Testis (tissue), 3 donors: ENCODE measurements around the gene F5. TPM values are rescaled to one million over a fixed set of nuclear protein-coding genes. Genes with fewer than 3 reads are reported as not detected.

Source experiments
- DNase-seq: peaks from one replicate; pipeline ENCODE4 v3.0.0-alpha.2; 2019
- H3K27ac ChIP-seq, 2 donors: fragments of 200-600 bp; sonication (generic); one replicate each; pipeline ENCODE4 v1.5.1; 2019
- H3K27me3 ChIP-seq: fragments of 200-600 bp; sonication (generic); one replicate; pipeline ENCODE4 v1.5.1; 2019
- H3K36me3 ChIP-seq: fragments of 200-600 bp; sonication (generic); one replicate; pipeline ENCODE4 v1.5.1; 2017; ENCODE audit warnings: low read depth; ENCODE audit errors: missing control alignments
- H3K4me1 ChIP-seq: fragments of 200-600 bp; sonication (generic); one replicate; pipeline ENCODE4 v1.5.1; 2019
- H3K4me3 ChIP-seq, 2 donors: fragments of 200-600 bp; sonication (generic); one replicate each; pipeline ENCODE4 v1.5.1; 2017 to 2019
- H3K9me3 ChIP-seq: fragments of 200-600 bp; sonication (generic); one replicate; pipeline ENCODE4 v1.5.1; 2017
- POLR2A ChIP-seq: fragments of 450-650 bp; IDR thresholded peaks from one replicate; pipeline ENCODE4 v1.6.1; 2017; ENCODE audit warnings: antibody characterized with exemption, mild to moderate bottlenecking, moderate library complexity
- WGBS, 2 donors: methylation state at CpG; one replicate each; pipeline ENCODE4 v1.1.5; 2018; 5-methylcytosine and 5-hydroxymethylcytosine counted together
- intact Hi-C: fragments of 100-400 bp; cut with DNase I; formaldehyde crosslinking; loops from one replicate; pipeline ENCODE4 v1.15.1; 2023; ENCODE audit warnings: low total_unique reads
- polyA plus RNA-seq: library from polyadenylated mRNA; stranded (reverse); fragments of 350-450 nt; fragmentation: Illumina TruSeq; extraction: RNeasy Lipid Tissue Mini Kit (QIAGEN cat#74804); gene quantifications from one replicate; pipeline ENCODE4 v1.2.3, GENCODE V29; 2014; ENCODE audit warnings: low read depth, low replicate concordance; ENCODE audit not compliant: insufficient read depth
- total RNA-seq, 2 donors: library from RNA; depleted of rRNA; stranded (reverse); fragments of >200 nt; gene quantifications; one replicate each; pipeline ENCODE4 v1.2.3, GENCODE V29; 2016
- TF ChIP-seq, protein P1 (sequence below), 3 experiments: fragments of 450-650 bp in 2 of 3; fragments of 200-600 bp in 1 of 3; sonication (generic) in 1 of 3; IDR thresholded peaks; one replicate each; pipeline ENCODE4 v1.5.1; 2016 to 2019; ENCODE audit warnings: antibody characterized with exemption in 3 of 3, mild to moderate bottlenecking in 2 of 3, moderate library complexity in 1 of 3

The F5 gene
- total and polyA plus RNA-seq, 3 donors from 2014 or later = 0.63 to 5.2 (median 2.0) TPM

DNA sequence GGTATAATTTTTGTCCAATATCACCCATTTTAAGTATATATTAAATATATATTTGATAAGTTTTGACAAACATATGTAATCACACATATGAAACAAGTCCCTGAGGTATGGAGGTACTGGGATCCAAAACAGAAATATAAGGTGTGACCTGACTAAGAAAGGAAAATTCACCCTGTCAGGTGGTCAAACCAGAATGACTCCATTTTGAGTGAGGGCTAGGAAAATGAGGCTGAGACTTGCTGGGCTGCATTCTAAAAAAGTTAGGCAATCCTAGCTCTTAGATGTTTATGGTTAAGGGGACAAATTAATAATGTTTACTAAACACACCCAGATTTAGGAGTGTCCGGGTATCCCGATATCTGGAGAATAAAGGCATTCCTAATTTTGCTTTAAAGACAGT is 89.0 kb downstream of the F5 start:
- Histone ChIP-seq H3K27ac (no peak overlapping the region), H3K36me3 (no peaks in the 10 kb centered on the region), H3K27me3 (no peaks in the 10 kb centered on the region), H3K9me3 (no peaks in the 10 kb centered on the region), H3K4me3 (no peak overlapping the region), H3K4me1 (no peaks in the 10 kb centered on the region)
- WGBS, 2 donors = 99 to 100% methylated on average over 2 of the region's 2 CpGs
- TF ChIP-seq, protein P1, sequence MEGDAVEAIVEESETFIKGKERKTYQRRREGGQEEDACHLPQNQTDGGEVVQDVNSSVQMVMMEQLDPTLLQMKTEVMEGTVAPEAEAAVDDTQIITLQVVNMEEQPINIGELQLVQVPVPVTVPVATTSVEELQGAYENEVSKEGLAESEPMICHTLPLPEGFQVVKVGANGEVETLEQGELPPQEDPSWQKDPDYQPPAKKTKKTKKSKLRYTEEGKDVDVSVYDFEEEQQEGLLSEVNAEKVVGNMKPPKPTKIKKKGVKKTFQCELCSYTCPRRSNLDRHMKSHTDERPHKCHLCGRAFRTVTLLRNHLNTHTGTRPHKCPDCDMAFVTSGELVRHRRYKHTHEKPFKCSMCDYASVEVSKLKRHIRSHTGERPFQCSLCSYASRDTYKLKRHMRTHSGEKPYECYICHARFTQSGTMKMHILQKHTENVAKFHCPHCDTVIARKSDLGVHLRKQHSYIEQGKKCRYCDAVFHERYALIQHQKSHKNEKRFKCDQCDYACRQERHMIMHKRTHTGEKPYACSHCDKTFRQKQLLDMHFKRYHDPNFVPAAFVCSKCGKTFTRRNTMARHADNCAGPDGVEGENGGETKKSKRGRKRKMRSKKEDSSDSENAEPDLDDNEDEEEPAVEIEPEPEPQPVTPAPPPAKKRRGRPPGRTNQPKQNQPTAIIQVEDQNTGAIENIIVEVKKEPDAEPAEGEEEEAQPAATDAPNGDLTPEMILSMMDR (IDR thresholded peaks at IDR 0.05) = no peak
- no peak for TF ChIP-seq POLR2A
- no peak for DNase-seq
- intact Hi-C loops = no loop called here

DNA sequence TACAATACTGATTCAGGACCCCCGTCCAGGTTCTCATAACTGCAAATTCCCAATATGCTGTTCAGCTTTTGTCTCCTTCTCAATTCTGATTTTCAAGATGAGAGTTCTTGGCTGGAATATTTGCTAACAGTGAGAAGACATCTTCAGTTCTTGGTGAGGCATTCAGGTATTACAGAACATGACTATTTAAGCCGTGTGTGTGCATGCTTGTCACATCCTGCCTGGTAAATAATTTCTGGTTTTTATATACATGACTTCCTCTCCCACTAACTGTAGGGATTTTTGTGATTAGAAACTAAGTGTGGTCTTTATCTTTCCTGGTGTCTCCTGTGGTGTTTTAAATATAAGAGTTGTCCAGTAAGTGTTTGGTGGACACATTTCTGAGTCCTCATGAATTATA is 90.4 kb downstream of the F5 start:
- Histone ChIP-seq H3K27me3 (no peaks in the 10 kb centered on the region), H3K4me1 (no peaks in the 10 kb centered on the region), H3K4me3 (no peak overlapping the region), H3K36me3 (no peaks in the 10 kb centered on the region), H3K27ac (no peak overlapping the region), H3K9me3 (no peaks in the 10 kb centered on the region)
- no peak for DNase-seq
- TF ChIP-seq, protein P1 (IDR thresholded peaks at IDR 0.05) = no peak
- TF ChIP-seq POLR2A = no peak
- intact Hi-C loops = no loop called here
- 74 to 78% methylated on average over 2 of the region's 2 CpGs for WGBS, 2 donors

DNA sequence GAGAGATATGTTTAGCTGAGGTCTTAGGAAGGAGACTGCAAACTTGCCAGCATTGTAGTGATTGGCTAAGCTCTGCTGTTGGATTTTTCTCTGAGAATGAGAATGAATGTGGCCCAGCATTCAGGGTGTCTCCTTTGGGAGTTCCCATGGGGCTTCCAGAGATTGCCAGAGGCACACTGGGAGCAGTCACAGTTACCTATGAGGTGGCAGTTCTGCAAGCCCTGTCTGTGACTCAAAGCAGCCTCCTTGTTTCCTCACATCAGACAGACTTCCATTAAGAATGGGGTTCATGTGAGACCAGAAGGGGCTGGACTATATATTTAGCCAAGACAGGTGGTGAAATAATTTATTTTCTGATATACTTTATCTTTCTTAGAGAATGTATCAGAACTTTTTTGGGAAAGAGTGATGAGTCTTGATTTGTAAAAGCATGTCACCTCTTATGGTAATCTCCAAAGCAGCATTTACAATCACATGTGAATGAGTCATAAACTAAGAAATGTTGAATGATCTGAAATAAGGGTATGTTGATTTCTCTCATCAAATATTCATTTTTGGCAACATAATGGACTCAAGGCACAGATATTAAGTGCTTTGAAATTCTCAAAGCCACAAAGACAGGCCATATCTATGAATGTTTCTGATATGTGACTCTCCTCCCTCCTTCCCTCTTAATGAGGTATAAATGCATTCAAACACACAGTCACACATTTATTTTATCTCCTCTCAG is 91.1 kb downstream of the F5 start:
- H3K27ac ChIP-seq = no peak overlapping the region
- intact Hi-C loops = no loop called here
- H3K4me3 ChIP-seq = no peak overlapping the region
- no peak for TF ChIP-seq POLR2A
- TF ChIP-seq, protein P1 (IDR thresholded peaks at IDR 0.05) = no peak
- no peaks in the 10 kb centered on the region for H3K9me3 ChIP-seq
- no peaks in the 10 kb centered on the region for H3K4me1 ChIP-seq
- no peak for DNase-seq
- H3K36me3 ChIP-seq = no peaks in the 10 kb centered on the region
- H3K27me3 ChIP-seq = no peaks in the 10 kb centered on the region

DNA sequence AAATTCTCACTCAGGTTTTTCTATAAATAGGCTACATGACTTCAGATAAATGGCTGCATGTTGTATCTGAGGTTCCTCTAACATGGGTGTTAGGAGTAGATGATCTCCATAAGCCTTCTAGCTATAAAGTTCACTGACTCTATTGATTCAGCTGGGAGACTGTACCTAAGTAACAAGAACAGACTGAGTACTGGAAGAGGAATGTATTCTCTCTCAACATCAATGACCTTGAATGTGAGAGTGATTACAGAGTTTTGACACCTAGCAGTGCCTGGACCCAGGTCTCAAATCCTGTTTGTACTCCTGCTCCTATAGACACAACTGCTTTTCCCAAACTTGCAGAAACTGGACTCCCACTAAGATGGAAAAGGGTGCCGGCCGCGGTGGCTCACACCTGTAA is 91.9 kb downstream of the F5 start:
- H3K9me3 ChIP-seq = no peaks in the 10 kb centered on the region
- no peaks in the 10 kb centered on the region for H3K27me3 ChIP-seq
- intact Hi-C loops = no loop called here
- no peak overlapping the region for H3K27ac ChIP-seq
- WGBS, 2 donors = 54 to 76% methylated on average over 3 of the region's 3 CpGs
- no peak for DNase-seq
- TF ChIP-seq POLR2A = no peak
- TF ChIP-seq, protein P1 (IDR thresholded peaks at IDR 0.05) = no peak
- H3K36me3 ChIP-seq = no peaks in the 10 kb centered on the region
- no peak overlapping the region for H3K4me3 ChIP-seq
- H3K4me1 ChIP-seq = no peaks in the 10 kb centered on the region

DNA sequence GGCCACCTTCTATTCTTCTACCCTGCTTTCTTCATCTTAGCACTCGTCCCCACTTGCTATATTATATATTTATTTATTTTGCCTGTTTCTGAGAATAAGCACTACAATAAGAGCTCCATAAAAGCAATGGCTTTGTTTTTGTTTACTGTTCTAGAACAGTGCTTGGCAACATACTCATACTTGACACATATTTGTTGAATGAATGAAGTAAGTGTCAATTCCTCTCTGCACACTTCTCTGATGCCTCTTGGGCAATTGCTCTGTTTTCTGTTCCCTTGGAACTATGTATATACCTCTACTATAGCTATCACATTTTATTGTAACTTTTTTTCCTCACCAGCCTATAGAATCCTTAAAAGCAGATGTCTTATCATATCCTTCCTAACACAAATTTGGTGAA is 93.0 kb downstream of the F5 start:
- 83 to 84% methylated on average over 1 of the region's 1 CpG for WGBS, 2 donors
- intact Hi-C loops = no loop called here

More for the DNA sequence above, 93.0 kb downstream of the F5 start:
- Histone ChIP-seq H3K36me3 (no peaks in the 10 kb centered on the region), H3K4me1 (no peaks in the 10 kb centered on the region), H3K9me3 (no peaks in the 10 kb centered on the region), H3K27me3 (no peaks in the 10 kb centered on the region), H3K4me3 (no peak overlapping the region), H3K27ac (no peak overlapping the region)
- TF ChIP-seq, protein P1 (IDR thresholded peaks at IDR 0.05) = no peak
- TF ChIP-seq POLR2A = no peak
- DNase-seq = no peak
